BJ (cell line): ENCODE measurements around the gene PALLD. TPM values are rescaled to one million over a fixed set of nuclear protein-coding genes. Genes with fewer than 3 reads are reported as not detected.

ENCODE experiments used
- CTCF ChIA-PET: fragments of 350-600 bp; formaldehyde crosslinking; extraction: SDS; loops from one replicate; lab custom pipeline; 2021; ENCODE audit warnings: antibody characterized with exemption, inconsistent platforms; lab: Yijun Ruan, JAX
- POLR2A ChIA-PET: fragments of 300-600 bp; sonication (Branson Sonifier 250); formaldehyde crosslinking; extraction: SDS; loops from one replicate; lab custom pipeline; 2021; ENCODE audit warnings: antibody characterized with exemption; lab: Charles Lee
- DNase-seq: peaks from one replicate; pipeline ENCODE4 v3.0.0-alpha.2; 2011; ENCODE audit warnings: low read depth
- H3K27me3 ChIP-seq: 2 replicates; pipeline ENCODE4 v1.6.0; 2011; ENCODE audit warnings: low read length; ENCODE audit not compliant: control insufficient read depth, insufficient read depth
- H3K36me3 ChIP-seq: 2 replicates; pipeline ENCODE4 v1.5.1; 2011; ENCODE audit warnings: low read length; ENCODE audit not compliant: control insufficient read depth, insufficient read depth
- H3K4me3 ChIP-seq: 2 replicates; pipeline ENCODE4 v1.5.1; 2011; ENCODE audit warnings: low read depth, mild to moderate bottlenecking, control low read depth, low read length
- polyA plus RNA-seq: library from polyadenylated mRNA; depleted of rRNA; stranded (reverse); fragments of >200 nt; gene quantifications from 2 replicates; pipeline ENCODE4 v1.2.3, GENCODE V29; 2011
- TF ChIP-seq, protein P1 (sequence below): IDR thresholded peaks from 2 replicates; pipeline ENCODE4 v1.5.1; 2011; ENCODE audit warnings: low read depth, mild to moderate bottlenecking, control low read depth, inconsistent platforms, low read length, moderate library complexity; ENCODE audit not compliant: insufficient read depth

The PALLD gene
- polyA plus RNA-seq, 1 experiment, result 30.3 TPM

DNA sequence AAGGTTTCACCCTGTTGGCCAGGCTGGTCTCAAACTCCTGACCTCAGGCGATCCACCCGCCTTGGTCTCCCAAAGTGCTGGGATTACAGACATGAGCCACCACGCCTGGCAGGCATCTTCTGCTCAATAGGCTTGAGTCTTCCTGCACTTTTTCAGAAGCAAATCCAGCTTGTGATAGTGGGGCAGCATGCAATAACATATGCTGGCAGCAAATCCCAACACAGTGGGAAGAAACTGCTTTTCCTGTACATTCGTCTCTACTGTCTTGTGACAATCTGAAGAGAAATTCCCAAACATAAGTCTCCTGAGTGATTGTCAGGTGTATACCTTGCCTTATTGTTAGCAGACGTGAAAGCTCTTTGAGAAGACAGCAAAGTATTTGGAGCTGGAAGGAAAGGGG, 145.7 kb downstream of the PALLD start:
- TF ChIP-seq, protein P1, sequence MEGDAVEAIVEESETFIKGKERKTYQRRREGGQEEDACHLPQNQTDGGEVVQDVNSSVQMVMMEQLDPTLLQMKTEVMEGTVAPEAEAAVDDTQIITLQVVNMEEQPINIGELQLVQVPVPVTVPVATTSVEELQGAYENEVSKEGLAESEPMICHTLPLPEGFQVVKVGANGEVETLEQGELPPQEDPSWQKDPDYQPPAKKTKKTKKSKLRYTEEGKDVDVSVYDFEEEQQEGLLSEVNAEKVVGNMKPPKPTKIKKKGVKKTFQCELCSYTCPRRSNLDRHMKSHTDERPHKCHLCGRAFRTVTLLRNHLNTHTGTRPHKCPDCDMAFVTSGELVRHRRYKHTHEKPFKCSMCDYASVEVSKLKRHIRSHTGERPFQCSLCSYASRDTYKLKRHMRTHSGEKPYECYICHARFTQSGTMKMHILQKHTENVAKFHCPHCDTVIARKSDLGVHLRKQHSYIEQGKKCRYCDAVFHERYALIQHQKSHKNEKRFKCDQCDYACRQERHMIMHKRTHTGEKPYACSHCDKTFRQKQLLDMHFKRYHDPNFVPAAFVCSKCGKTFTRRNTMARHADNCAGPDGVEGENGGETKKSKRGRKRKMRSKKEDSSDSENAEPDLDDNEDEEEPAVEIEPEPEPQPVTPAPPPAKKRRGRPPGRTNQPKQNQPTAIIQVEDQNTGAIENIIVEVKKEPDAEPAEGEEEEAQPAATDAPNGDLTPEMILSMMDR, result no peak
- ChIA-PET POLR2A (no interaction called here), CTCF (interaction anchor here (1.3 kb wide), 1 partner anchor 9 kb away, joined by 4 read pairs; no protein-coding TSS in a partner anchor)
- Histone ChIP-seq H3K27me3 (no peaks in the 10 kb centered on the region; the same call in 1 of the 2 replicates), H3K4me3 (no peak overlapping the region), H3K36me3 (no peaks in the 10 kb centered on the region)
- no peak for DNase-seq

DNA sequence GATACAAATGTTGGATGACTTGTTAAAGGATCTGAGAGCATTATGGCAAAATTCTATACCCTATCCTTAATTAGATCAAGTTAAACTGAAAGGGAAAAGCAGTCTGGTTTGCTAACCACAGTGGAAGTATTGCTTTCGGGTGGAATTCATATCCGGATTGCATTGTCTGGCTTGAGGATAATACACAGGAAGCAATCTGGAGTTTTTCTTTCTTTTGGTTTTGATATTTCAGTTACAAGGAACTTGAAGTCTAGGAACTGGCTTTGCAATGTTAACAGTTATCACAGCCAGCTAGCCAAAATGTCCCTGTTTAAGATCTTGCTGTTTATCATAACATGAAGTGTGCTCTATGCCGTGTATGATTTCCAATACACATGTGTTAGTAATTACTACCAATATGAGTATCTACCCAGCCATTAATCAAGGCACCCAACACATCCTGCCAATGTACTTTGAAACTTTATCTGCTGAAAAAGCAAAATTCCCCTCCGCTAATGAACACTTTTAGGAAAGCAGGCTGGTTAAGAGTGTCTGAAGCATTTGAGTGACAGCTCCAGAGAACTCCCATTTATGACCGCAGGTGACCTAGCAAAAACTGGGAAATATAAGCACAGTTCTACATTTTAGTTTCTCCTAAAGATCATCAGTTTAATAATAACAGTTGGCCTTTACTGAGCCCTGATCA, 146.4 kb downstream of the PALLD start:
- no peak overlapping the region for H3K4me3 ChIP-seq
- CTCF ChIA-PET, result interaction anchor here (1.1 to 1.3 kb wide), 2 partner anchors 8 to 12 kb away, joined by 3 to 4 read pairs; no protein-coding TSS in a partner anchor
- POLR2A ChIA-PET, result no interaction called here
- no peaks in the 10 kb centered on the region for H3K36me3 ChIP-seq
- TF ChIP-seq, protein P1, result no peak
- H3K27me3 ChIP-seq, result no peaks in the 10 kb centered on the region; the same call in 1 of the 2 replicates
- no peak for DNase-seq

DNA sequence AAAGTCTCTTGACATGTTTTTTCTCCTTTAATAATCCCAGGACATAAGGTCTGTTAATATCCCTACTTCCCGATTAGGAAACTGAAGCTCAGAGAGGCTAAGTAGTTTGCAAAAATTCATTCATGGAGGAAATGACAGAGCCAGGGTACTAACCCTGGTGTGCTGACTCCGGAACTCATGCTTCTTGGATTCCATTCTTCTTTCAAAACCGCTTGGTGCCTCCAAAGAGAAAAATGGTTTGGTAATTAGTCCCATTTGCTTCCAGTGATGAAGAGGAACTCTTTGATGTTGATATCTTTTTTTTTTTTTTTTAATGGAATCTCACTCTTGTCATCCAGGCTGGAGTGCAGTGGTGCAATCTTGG, 146.9 kb downstream of the PALLD start:
- CTCF ChIA-PET, result interaction anchor here (1.1 kb wide), 1 partner anchor 13 kb away, joined by 3 read pairs; no protein-coding TSS in a partner anchor

DNA sequence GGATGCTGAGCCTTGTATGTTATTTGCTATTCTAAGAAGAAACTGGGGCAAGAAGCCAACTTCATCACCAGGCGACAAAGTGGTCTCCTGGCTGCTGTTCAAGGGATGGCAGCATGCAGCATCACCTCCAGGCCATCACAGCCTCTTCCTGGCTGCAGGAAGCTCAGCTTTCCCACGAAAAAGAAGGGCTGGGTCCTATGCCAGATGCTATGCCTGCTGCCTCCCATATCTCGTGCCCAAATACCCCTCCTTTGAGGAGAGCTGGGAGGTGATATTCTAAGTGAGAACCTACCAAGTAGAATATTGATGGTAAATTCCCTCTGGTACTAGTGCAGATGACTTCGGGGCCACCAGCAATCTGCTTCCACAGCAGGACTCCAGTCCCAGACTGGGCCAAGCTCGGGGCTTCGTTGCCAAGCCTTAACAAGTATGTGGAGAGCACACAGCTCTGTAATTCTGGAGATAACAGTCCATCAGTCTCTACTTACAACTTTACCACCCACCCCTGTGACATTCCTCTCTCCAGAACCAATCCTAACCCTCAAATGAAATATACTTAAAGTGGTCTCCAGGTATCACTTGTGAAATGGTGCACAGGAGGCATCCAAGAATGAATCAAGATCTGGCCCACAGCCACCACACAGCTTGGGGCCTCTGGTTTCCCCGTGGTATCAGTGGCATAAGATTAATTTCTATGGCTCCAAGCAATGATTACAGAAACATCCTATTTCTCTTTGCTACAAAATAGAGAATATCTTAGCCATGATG, 149.3 kb downstream of the PALLD start:
- Histone ChIP-seq H3K36me3 (no peaks in the 10 kb centered on the region), H3K4me3 (no peak overlapping the region), H3K27me3 (no peaks in the 10 kb centered on the region)
- TF ChIP-seq, protein P1, result no peak
- POLR2A ChIA-PET, result interaction anchor here (0.6 kb wide), 1 partner anchor 517 kb away, joined by 5 read pairs; no protein-coding TSS in a partner anchor
- CTCF ChIA-PET, result interaction anchor here (1.0 kb wide), 1 partner anchor 10 kb away, joined by 3 read pairs; no protein-coding TSS in a partner anchor
- DNase-seq, result no peak

More for the DNA sequence above, 146.9 kb downstream of the PALLD start:
- no peak for DNase-seq
- TF ChIP-seq, protein P1, result no peak
- H3K36me3 ChIP-seq, result no peaks in the 10 kb centered on the region
- H3K27me3 ChIP-seq, result no peaks in the 10 kb centered on the region; the same call in 1 of the 2 replicates
- POLR2A ChIA-PET, result no interaction called here
- no peak overlapping the region for H3K4me3 ChIP-seq
